Calu3 (cell line): ENCODE measurements around the gene PTPN14. TPM values are rescaled to one million over a fixed set of nuclear protein-coding genes. Genes with fewer than 3 reads are reported as not detected.

ENCODE experiments used
- BruUV-seq: library from RNA; stranded (reverse); fragments of 400-500 nt; replicated peaks from 2 replicates; lab custom pipeline; 2021; lab: Mats Ljungman, UMichigan
- CTCF ChIA-PET: fragments of 300-600 bp; sonication (Branson Sonifier 250); formaldehyde crosslinking; loops from one replicate; lab custom pipeline; 2022; ENCODE audit warnings: antibody characterized with exemption; lab: Charles Lee
- DNase-seq: peaks from one replicate; pipeline ENCODE4 v3.0.0; 2022
- H3K27ac Mint-ChIP-seq: one replicate; pipeline ENCODE4 v1.8.0; 2022; ENCODE audit warnings: mixed read lengths; ENCODE audit not compliant: unreplicated experiment
- H3K27me3 Mint-ChIP-seq: one replicate; pipeline ENCODE4 v1.8.0; 2022; ENCODE audit warnings: mixed read lengths; ENCODE audit not compliant: unreplicated experiment
- H3K36me3 Mint-ChIP-seq: one replicate; pipeline ENCODE4 v1.8.0; 2022; ENCODE audit warnings: mild to moderate bottlenecking, moderate library complexity, mixed read lengths; ENCODE audit not compliant: insufficient read depth, unreplicated experiment
- H3K4me1 Mint-ChIP-seq: one replicate; pipeline ENCODE4 v1.8.0; 2022; ENCODE audit warnings: mild to moderate bottlenecking, low read depth, mixed read lengths; ENCODE audit not compliant: unreplicated experiment
- H3K4me3 Mint-ChIP-seq: one replicate; pipeline ENCODE4 v1.8.0; 2022; ENCODE audit warnings: mild to moderate bottlenecking, low read depth, moderate library complexity, mixed read lengths; ENCODE audit not compliant: unreplicated experiment
- H3K9me3 Mint-ChIP-seq: one replicate; pipeline ENCODE4 v1.8.0; 2022; ENCODE audit warnings: low read depth, mixed read lengths; ENCODE audit not compliant: unreplicated experiment
- intact Hi-C: fragments of 100-400 bp; cut with micrococcal nuclease; formaldehyde crosslinking; loops from one replicate; pipeline ENCODE4 v1.10.0; 2022; ENCODE audit not compliant: unreplicated experiment
- total RNA-seq: library from RNA; stranded (reverse); gene quantifications from 2 replicates; pipeline ENCODE4 v1.2.3, GENCODE V29; 2022
- TF ChIP-seq, protein P1 (sequence below): fragments of 200-600 bp; IDR thresholded peaks from one replicate; pipeline ENCODE4 v1.8.0; 2022; ENCODE audit warnings: antibody characterized with exemption; ENCODE audit not compliant: unreplicated experiment

The PTPN14 gene
- total RNA-seq, 1 experiment from 2014 or later, result 77.4 TPM

DNA sequence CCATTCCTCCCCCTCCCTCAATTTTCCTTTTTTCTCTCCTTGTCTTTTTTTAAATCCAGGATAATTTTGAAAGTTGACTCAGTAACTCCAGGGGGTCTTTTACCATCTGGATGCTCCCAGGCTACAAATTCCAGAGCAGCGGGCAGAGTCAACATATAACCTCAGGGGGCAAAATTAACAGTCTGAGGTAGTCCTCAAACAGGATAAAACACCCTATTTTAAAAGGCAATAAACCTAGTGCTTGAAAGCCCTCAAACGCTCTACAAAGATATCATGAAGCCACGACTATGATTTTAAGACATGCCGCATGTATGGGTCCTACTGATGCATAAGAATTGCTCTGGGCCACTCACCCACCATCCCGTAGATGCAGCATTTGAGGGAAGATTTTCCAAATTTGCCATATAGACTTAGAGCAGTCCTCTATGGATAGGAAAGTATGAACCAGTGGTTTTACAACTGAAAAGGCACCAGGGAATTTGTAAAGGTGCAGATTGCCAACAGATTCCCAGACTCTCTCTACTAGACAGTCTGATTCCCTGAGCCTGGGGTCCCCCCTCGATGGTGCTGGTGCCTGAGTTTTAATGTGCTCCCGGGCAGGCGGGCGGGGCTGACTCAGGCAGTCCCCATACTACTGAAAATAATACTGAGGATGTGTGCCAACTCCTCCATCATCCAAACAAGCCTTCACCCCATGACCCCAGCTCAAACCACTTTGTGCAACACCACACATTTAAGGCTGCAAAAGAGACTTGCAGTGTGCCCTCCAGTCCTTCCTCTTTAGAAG is 37.2 kb downstream of the PTPN14 start:
- Mint-ChIP-seq H3K36me3 (peaks cover 14% of the 10 kb centered on the region), H3K9me3 (peaks cover 5% of the 10 kb centered on the region), H3K27me3 (no peaks in the 10 kb centered on the region), H3K4me1 (peaks cover 63% of the 10 kb centered on the region), H3K27ac (peak overlapping the region; percentile 34), H3K4me3 (no peak overlapping the region)
- TF ChIP-seq, protein P1, sequence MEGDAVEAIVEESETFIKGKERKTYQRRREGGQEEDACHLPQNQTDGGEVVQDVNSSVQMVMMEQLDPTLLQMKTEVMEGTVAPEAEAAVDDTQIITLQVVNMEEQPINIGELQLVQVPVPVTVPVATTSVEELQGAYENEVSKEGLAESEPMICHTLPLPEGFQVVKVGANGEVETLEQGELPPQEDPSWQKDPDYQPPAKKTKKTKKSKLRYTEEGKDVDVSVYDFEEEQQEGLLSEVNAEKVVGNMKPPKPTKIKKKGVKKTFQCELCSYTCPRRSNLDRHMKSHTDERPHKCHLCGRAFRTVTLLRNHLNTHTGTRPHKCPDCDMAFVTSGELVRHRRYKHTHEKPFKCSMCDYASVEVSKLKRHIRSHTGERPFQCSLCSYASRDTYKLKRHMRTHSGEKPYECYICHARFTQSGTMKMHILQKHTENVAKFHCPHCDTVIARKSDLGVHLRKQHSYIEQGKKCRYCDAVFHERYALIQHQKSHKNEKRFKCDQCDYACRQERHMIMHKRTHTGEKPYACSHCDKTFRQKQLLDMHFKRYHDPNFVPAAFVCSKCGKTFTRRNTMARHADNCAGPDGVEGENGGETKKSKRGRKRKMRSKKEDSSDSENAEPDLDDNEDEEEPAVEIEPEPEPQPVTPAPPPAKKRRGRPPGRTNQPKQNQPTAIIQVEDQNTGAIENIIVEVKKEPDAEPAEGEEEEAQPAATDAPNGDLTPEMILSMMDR, result no peak
- CTCF ChIA-PET, result interaction anchor here (0.6 kb wide), 1 partner anchor 1311 kb away, joined by 3 read pairs; no protein-coding TSS in a partner anchor
- intact Hi-C loops, result no loop called here
- DNase-seq, result no peak
- no TSS peak for BruUV-seq

- no TSS peak for BruUV-seq
- Mint-ChIP-seq H3K27ac (no peak overlapping the region), H3K9me3 (peaks cover 5% of the 10 kb centered on the region), H3K4me1 (peaks cover 68% of the 10 kb centered on the region), H3K36me3 (peaks cover 14% of the 10 kb centered on the region), H3K4me3 (no peak overlapping the region), H3K27me3 (no peaks in the 10 kb centered on the region)
- intact Hi-C loops, result no loop called here
- no peak for DNase-seq
- TF ChIP-seq, protein P1, result no peak
- CTCF ChIA-PET, result no interaction called here
Measured at GRCh38 chr1:214513394-214513793, 38.0 kb downstream of the PTPN14 start.

GRCh38 chr1:214511639-214511998 is 39.8 kb downstream of the PTPN14 start:
- Mint-ChIP-seq H3K4me3 (no peak overlapping the region), H3K27me3 (no peaks in the 10 kb centered on the region), H3K27ac (no peak overlapping the region), H3K36me3 (peaks cover 20% of the 10 kb centered on the region), H3K4me1 (peaks cover 68% of the 10 kb centered on the region), H3K9me3 (peaks cover 5% of the 10 kb centered on the region)
- BruUV-seq, result no TSS peak
- TF ChIP-seq, protein P1, result no peak
- DNase-seq, result no peak
- CTCF ChIA-PET, result no interaction called here
- intact Hi-C loops, result no loop called here

DNA sequence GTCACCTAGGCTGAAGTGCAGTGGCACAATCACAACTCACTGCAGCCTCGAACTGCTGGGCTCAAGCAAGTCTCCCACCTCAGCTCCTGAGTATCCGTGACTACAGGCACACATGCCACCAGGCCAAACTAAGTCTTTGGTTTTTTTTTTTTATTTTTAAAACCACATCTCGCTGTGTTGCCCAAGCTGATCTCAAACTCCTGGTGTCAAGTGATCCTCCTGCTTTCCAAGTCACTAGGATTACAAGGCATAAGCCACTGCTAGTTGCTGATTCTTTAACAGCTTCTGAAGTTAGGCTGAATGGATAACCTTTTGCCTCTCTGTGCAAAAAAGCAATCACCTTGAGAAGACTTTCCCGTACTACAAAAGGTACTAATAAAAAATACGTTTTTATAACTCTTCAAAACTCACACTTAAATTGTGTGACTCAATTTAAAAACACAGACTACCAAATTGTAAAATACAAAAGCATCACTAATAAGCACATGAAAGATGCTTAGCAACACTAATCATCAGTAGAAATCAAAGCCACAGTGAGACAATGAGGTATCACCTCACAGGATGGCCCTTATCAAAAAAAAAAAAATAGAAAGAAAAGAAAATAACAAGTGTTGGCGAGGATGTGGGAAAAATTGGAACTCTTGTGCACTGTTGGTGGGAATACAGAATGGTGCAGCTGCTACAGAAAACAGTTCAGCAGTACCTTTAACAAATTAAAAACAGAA is 40.3 kb downstream of the PTPN14 start:
- Mint-ChIP-seq H3K27ac (no peak overlapping the region), H3K9me3 (peaks cover 5% of the 10 kb centered on the region), H3K4me1 (peaks cover 65% of the 10 kb centered on the region), H3K27me3 (no peaks in the 10 kb centered on the region), H3K36me3 (peaks cover 19% of the 10 kb centered on the region), H3K4me3 (no peak overlapping the region)
- CTCF ChIA-PET, result no interaction called here
- TF ChIP-seq, protein P1, result no peak
- DNase-seq, result no peak
- BruUV-seq, result no TSS peak
- intact Hi-C loops, result no loop called here
